ENCODE measurements around the gene BTBD16.

BTBD16 gene

GRCh38 chr10:122261584-122261983, 9.5 kb upstream of the BTBD16 start:
- Histone ChIP-seq H3K27me3 (ENCODE audit: control insufficient read depth, insufficient read depth, low read length) (no peaks in the 10 kb centered on the region), H3K9ac (ENCODE audit: low read length) (no peak overlapping the region), H3K4me1 (ENCODE audit: control insufficient read depth, low read depth, low read length) (peaks cover 7% of the 10 kb centered on the region), H3K27ac (ENCODE audit: low read length) (no peak overlapping the region), H3K4me3 (ENCODE audit: low read length) (no peak overlapping the region), H3K9me3 (ENCODE audit: control insufficient read depth, low read depth, low read length) (peaks cover 5% of the 10 kb centered on the region), H3K36me3 (ENCODE audit: control insufficient read depth, low read depth, low read length) (peaks cover 5% of the 10 kb centered on the region)

DNA sequence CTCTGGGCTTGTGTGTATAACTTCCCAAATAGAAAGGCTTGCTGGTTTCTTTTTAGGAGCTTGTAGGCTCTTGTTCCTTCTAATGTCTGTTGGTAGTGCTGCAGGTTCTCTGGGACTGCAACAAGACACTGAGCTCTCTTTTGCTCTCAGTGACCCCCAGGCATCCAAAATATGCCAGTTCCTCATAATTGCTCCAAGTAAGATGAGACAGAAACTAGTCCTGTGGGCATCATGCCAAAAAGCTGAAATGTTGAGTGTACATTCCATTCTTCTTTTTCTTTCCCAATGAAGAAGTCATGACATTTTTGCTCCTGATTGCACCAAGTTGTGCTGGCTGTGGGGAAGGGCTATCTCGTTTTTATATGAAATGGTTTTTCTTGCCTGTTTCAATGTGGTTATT, 7.1 kb upstream of the BTBD16 start:
- Histone ChIP-seq H3K4me3 (ENCODE audit: low read length) (no peak overlapping the region), H3K4me1 (ENCODE audit: control insufficient read depth, low read depth, low read length) (peaks cover under 1% of the 10 kb centered on the region), H3K27ac (ENCODE audit: low read length) (no peak overlapping the region), H3K9me3 (ENCODE audit: control insufficient read depth, low read depth, low read length) (peaks cover 5% of the 10 kb centered on the region), H3K27me3 (ENCODE audit: control insufficient read depth, insufficient read depth, low read length) (no peaks in the 10 kb centered on the region), H3K36me3 (ENCODE audit: control insufficient read depth, low read depth, low read length) (peaks cover 5% of the 10 kb centered on the region), H3K9ac (ENCODE audit: low read length) (no peak overlapping the region)

DNA sequence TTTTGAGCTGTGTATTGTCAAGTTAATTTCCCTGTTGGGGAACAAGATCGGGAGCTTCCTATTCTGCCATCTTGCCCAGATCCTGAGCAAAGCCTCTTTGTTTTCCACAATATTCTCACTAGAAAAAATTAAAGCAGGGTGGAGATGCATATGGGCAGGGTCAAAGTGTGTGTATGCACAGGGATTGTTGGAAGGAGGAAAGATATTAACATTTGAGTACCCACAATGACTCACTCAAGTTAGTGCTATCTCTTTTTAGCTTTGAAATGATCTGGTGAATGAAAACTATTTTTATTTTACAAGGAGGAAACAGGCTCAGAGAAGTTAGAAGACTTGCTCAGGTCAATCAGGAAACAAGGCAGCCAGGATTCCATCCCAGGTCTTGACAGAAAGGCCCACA, 6.7 kb upstream of the BTBD16 start:
- Histone ChIP-seq H3K27ac (ENCODE audit: low read length) (no peak overlapping the region), H3K36me3 (ENCODE audit: control insufficient read depth, low read depth, low read length) (peaks cover 5% of the 10 kb centered on the region), H3K27me3 (ENCODE audit: control insufficient read depth, insufficient read depth, low read length) (no peaks in the 10 kb centered on the region), H3K4me1 (ENCODE audit: control insufficient read depth, low read depth, low read length) (no peaks in the 10 kb centered on the region), H3K9me3 (ENCODE audit: control insufficient read depth, low read depth, low read length) (peaks cover 5% of the 10 kb centered on the region), H3K9ac (ENCODE audit: low read length) (no peak overlapping the region), H3K4me3 (ENCODE audit: low read length) (no peak overlapping the region)

DNA sequence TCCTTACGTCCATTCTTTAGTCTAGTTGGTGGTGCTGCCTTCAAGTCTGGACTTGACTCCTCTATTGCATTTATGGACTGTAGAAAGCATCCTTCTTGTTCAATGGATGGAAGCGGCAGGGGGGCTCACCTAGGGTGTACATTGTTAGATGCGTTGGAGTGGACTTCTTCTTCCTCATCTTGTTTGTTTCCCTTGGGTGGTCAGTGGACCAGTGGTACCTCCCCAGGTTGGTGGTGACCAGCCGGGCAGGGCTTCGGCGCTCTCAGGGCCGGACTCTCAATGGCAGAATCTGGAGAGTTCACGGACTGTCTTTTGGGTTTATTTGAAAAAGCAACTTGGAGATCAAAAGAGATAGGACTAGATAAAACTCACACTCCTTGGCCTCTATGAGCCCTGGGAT, 6.2 kb upstream of the BTBD16 start:
- Histone ChIP-seq H3K4me3 (ENCODE audit: low read length) (no peak overlapping the region), H3K9ac (ENCODE audit: low read length) (no peak overlapping the region), H3K36me3 (ENCODE audit: control insufficient read depth, low read depth, low read length) (peaks cover 2% of the 10 kb centered on the region), H3K9me3 (ENCODE audit: control insufficient read depth, low read depth, low read length) (peaks cover 5% of the 10 kb centered on the region), H3K27ac (ENCODE audit: low read length) (no peak overlapping the region), H3K4me1 (ENCODE audit: control insufficient read depth, low read depth, low read length) (no peaks in the 10 kb centered on the region), H3K27me3 (ENCODE audit: control insufficient read depth, insufficient read depth, low read length) (no peaks in the 10 kb centered on the region)

GRCh38 chr10:122265896-122266295, 5.2 kb upstream of the BTBD16 start:
- Histone ChIP-seq H3K4me1 (ENCODE audit: control insufficient read depth, low read depth, low read length) (no peaks in the 10 kb centered on the region), H3K9me3 (ENCODE audit: control insufficient read depth, low read depth, low read length) (peaks cover 5% of the 10 kb centered on the region), H3K4me3 (ENCODE audit: low read length) (no peak overlapping the region), H3K36me3 (ENCODE audit: control insufficient read depth, low read depth, low read length) (no peaks in the 10 kb centered on the region), H3K27me3 (ENCODE audit: control insufficient read depth, insufficient read depth, low read length) (no peaks in the 10 kb centered on the region), H3K9ac (ENCODE audit: low read length) (no peak overlapping the region), H3K27ac (ENCODE audit: low read length) (no peak overlapping the region)

- Histone ChIP-seq H3K27me3 (ENCODE audit: control insufficient read depth, insufficient read depth, low read length) (no peaks in the 10 kb centered on the region), H3K9ac (ENCODE audit: low read length) (no peak overlapping the region), H3K4me1 (ENCODE audit: control insufficient read depth, low read depth, low read length) (no peaks in the 10 kb centered on the region), H3K9me3 (ENCODE audit: control insufficient read depth, low read depth, low read length) (no peaks in the 10 kb centered on the region), H3K4me3 (ENCODE audit: low read length) (no peak overlapping the region), H3K27ac (ENCODE audit: low read length) (no peak overlapping the region), H3K36me3 (ENCODE audit: control insufficient read depth, low read depth, low read length) (no peaks in the 10 kb centered on the region)
Observed at GRCh38 chr10:122267849-122268737, 3.0 kb upstream of the BTBD16 start.

GRCh38 chr10:122269059-122269687, 1.9 kb upstream of the BTBD16 start:
- Histone ChIP-seq H3K36me3 (ENCODE audit: control insufficient read depth, low read depth, low read length) (no peaks in the 10 kb centered on the region), H3K27me3 (ENCODE audit: control insufficient read depth, insufficient read depth, low read length) (no peaks in the 10 kb centered on the region), H3K9ac (ENCODE audit: low read length) (no peak overlapping the region), H3K4me3 (ENCODE audit: low read length) (no peak overlapping the region), H3K27ac (ENCODE audit: low read length) (no peak overlapping the region), H3K9me3 (ENCODE audit: control insufficient read depth, low read depth, low read length) (no peaks in the 10 kb centered on the region), H3K4me1 (ENCODE audit: control insufficient read depth, low read depth, low read length) (no peaks in the 10 kb centered on the region)

- Histone ChIP-seq H3K27me3 (ENCODE audit: control insufficient read depth, insufficient read depth, low read length) (no peaks in the 10 kb centered on the region), H3K27ac (ENCODE audit: low read length) (no peak overlapping the region), H3K9me3 (ENCODE audit: control insufficient read depth, low read depth, low read length) (no peaks in the 10 kb centered on the region), H3K36me3 (ENCODE audit: control insufficient read depth, low read depth, low read length) (no peaks in the 10 kb centered on the region), H3K9ac (ENCODE audit: low read length) (no peak overlapping the region), H3K4me1 (ENCODE audit: control insufficient read depth, low read depth, low read length) (no peaks in the 10 kb centered on the region), H3K4me3 (ENCODE audit: low read length) (no peak overlapping the region)
Observed at GRCh38 chr10:122273966-122274545, 3.0 kb downstream of the BTBD16 start.

DNA sequence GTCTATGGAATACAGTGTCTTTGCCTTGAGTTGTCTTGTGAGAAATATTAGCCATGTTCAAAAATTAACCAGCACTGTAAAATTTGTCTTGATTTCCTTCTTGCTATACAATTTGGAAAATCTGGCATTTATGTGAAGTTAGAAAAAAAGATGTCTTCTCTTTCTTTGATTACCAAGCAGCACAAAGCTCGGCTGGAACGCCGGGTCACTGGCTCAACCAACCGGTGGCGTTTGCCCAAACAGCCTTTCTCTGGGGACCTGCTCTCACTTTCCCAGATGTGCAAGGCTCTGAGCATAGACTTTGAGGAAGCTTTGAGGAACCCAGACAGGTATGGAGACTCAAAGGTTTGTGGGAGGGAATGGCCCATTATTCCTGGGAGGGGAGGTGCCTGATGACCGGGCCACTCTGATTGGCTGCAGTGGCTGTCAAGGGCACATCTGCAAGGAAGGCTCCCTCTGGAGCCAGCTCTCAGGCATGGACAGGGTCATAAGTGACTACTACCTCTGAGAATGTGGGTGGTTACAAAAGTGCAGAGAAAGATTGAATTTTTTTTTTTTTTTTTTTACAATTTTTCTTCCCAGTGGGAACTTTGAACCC, 5.6 kb downstream of the BTBD16 start:
- H3K4me1 ChIP-seq (ENCODE audit: control insufficient read depth, low read depth, low read length), result no peaks in the 10 kb centered on the region
- H3K36me3 ChIP-seq (ENCODE audit: control insufficient read depth, low read depth, low read length), result no peaks in the 10 kb centered on the region
- H3K9me3 ChIP-seq (ENCODE audit: control insufficient read depth, low read depth, low read length), result no peaks in the 10 kb centered on the region
- no peak overlapping the region for H3K4me3 ChIP-seq (ENCODE audit: low read length)
- no peaks in the 10 kb centered on the region for H3K27me3 ChIP-seq (ENCODE audit: control insufficient read depth, insufficient read depth, low read length)
- no peak overlapping the region for H3K27ac ChIP-seq (ENCODE audit: low read length)
- H3K9ac ChIP-seq (ENCODE audit: low read length), result no peak overlapping the region

DNA sequence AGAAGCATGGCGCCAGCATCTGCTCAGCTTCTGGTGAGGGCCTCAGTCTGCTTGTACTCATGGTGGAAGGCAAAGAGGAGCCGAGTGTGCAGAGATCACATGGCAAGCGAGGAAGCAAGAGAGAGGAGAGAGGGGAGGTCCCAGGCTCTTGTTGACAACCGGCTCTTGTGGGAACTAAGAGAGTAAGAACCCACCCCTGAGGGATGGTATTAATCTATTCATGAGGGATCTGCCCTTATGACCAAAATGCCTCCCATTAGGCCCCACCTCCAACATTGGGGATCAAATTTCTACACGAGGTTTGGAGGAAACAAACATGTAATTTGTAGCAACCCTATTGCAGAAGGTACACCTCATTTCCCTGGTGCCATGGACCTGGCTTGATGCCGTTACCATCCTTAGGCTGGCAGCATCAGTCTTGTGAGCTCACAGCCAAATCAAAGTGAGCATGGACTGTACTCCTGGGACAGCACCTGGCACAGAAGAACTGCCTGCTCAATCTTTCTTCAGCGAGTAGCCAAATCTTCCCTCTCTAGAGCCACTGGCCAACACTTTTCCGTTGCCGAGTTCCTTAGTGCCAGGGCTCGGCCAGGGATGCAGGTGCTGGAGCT, 6.5 kb downstream of the BTBD16 start:
- H3K36me3 ChIP-seq (ENCODE audit: control insufficient read depth, low read depth, low read length), result no peaks in the 10 kb centered on the region
- no peaks in the 10 kb centered on the region for H3K27me3 ChIP-seq (ENCODE audit: control insufficient read depth, insufficient read depth, low read length)
- no peak overlapping the region for H3K9ac ChIP-seq (ENCODE audit: low read length)
- H3K4me3 ChIP-seq (ENCODE audit: low read length), result no peak overlapping the region
- H3K4me1 ChIP-seq (ENCODE audit: control insufficient read depth, low read depth, low read length), result peaks cover 2% of the 10 kb centered on the region
- H3K9me3 ChIP-seq (ENCODE audit: control insufficient read depth, low read depth, low read length), result no peaks in the 10 kb centered on the region
- H3K27ac ChIP-seq (ENCODE audit: low read length), result no peak overlapping the region

- Histone ChIP-seq H3K27me3 (ENCODE audit: control insufficient read depth, insufficient read depth, low read length) (no peaks in the 10 kb centered on the region), H3K9ac (ENCODE audit: low read length) (no peak overlapping the region), H3K36me3 (ENCODE audit: control insufficient read depth, low read depth, low read length) (no peaks in the 10 kb centered on the region), H3K27ac (ENCODE audit: low read length) (no peak overlapping the region), H3K4me1 (ENCODE audit: control insufficient read depth, low read depth, low read length) (peaks cover 5% of the 10 kb centered on the region), H3K9me3 (ENCODE audit: control insufficient read depth, low read depth, low read length) (no peaks in the 10 kb centered on the region), H3K4me3 (ENCODE audit: low read length) (no peak overlapping the region)
Observed at GRCh38 chr10:122279725-122280141, 8.6 kb downstream of the BTBD16 start.
